HepG2 (cell line): ENCODE results near the gene DTNB. TPM values are rescaled to one million over a fixed set of nuclear protein-coding genes. Genes with fewer than 3 reads are reported as not detected.

Experiments
- ATAC-seq: fragments of 200-7000 bp; cut with Tn5 transposase; 3 replicates; pipeline ENCODE4 v1.9.1; 2020; ENCODE audit warnings: mild to moderate bottlenecking, moderate library complexity
- BruUV-seq: library from RNA; stranded (reverse); fragments of 400-500 nt; replicated peaks from 2 replicates; lab custom pipeline; 2021; lab: Mats Ljungman, UMichigan
- CTCF ChIA-PET: fragments of 300-600 bp; formaldehyde crosslinking; extraction: SDS; loops from one replicate; lab custom pipeline; 2021; ENCODE audit warnings: low total read pairs, inconsistent platforms, low intra/inter-chr PET ratio; lab: Yijun Ruan, JAX
- POLR2A ChIA-PET: fragments of 350-600 bp; sonication (Branson Sonifier 250); formaldehyde crosslinking; loops from one replicate; lab custom pipeline; 2020; ENCODE audit warnings: antibody characterized with exemption, inconsistent platforms; lab: Yijun Ruan, JAX
- DNase-seq: peaks from one replicate; pipeline ENCODE4 v3.0.0-alpha.2; 2015; ENCODE audit warnings: low spot score
- FAIRE-seq: peaks from 3 replicates; lab custom pipeline; 2011; peaks lifted over from hg19 to GRCh38; lab: Jason Lieb, UNC
- H2AFZ ChIP-seq: one replicate; pipeline ENCODE4 v1.6.1; 2011; ENCODE audit warnings: low read length, inconsistent platforms
- H3K27ac ChIP-seq: fragments of 300-600 bp; 3 replicates; pipeline ENCODE4 v1.8.0; 2011; ENCODE audit warnings: mixed run types, mild to moderate bottlenecking, mixed read lengths, low read length, inconsistent platforms; ENCODE audit not compliant: insufficient read depth; ENCODE audit errors: extremely low read length
- H3K27me3 ChIP-seq, 2 experiments: fragments of 200-600 bp in 1 of 2; 2 replicates in 1 of 2; 3 replicates in 1 of 2; pipeline versions ENCODE4 v1.6.0 to v1.8.0; 2011; ENCODE audit warnings: low read length in 2 of 2, mild to moderate bottlenecking in 2 of 2, moderate library complexity in 2 of 2, inconsistent platforms in 1 of 2; ENCODE audit not compliant: insufficient read depth in 2 of 2, control insufficient read depth in 1 of 2
- H3K36me3 ChIP-seq, 2 experiments: fragments of 200-600 bp in 1 of 2; replicated peaks in 1 of 2; 2 replicates in 1 of 2; 3 replicates in 1 of 2; pipeline versions ENCODE4 v1.5.1 to v1.8.0; 2011; ENCODE audit warnings: low read length in 2 of 2, inconsistent platforms in 1 of 2; ENCODE audit not compliant: insufficient read depth in 2 of 2, control insufficient read depth in 1 of 2
- H3K4me1 ChIP-seq: 2 replicates; pipeline ENCODE4 v1.5.1; 2012; ENCODE audit warnings: low read length, inconsistent platforms; ENCODE audit not compliant: insufficient read depth
- H3K4me2 ChIP-seq: 2 replicates; pipeline ENCODE4 v1.6.0; 2011; ENCODE audit warnings: low read depth, low read length, inconsistent platforms
- H3K4me3 ChIP-seq, 3 experiments: fragments of 200-600 bp in 1 of 3; sonication (generic), shearing (Covaris generic) in 1 of 3; replicated peaks in 1 of 3; 2 replicates each; pipeline ENCODE4 v1.5.1; 2011 to 2016; ENCODE audit warnings: low read length in 3 of 3, inconsistent platforms in 2 of 3, low read depth in 2 of 3, mild to moderate bottlenecking in 2 of 3, control low read depth in 1 of 3, mixed read lengths in 1 of 3; ENCODE audit not compliant: insufficient read depth in 1 of 3
- H3K79me2 ChIP-seq: one replicate; pipeline ENCODE4 v1.6.1; 2011; ENCODE audit warnings: low read length, inconsistent platforms; ENCODE audit not compliant: insufficient read depth
- H3K9ac ChIP-seq: 2 replicates; pipeline ENCODE4 v1.6.0; 2011; ENCODE audit warnings: mild to moderate bottlenecking, low read depth, low read length, inconsistent platforms; ENCODE audit not compliant: insufficient read depth
- H3K9me3 ChIP-seq: 2 replicates; pipeline ENCODE4 v1.5.1; 2012; ENCODE audit warnings: mild to moderate bottlenecking, low read length
- H4K20me1 ChIP-seq: 2 replicates; pipeline ENCODE4 v1.6.0; 2011; ENCODE audit warnings: inconsistent platforms, mild to moderate bottlenecking, low read length, moderate library complexity; ENCODE audit not compliant: insufficient read depth
- AGO1 ChIP-seq: fragments of 200-400 bp; formaldehyde crosslinking; IDR thresholded peaks from 2 replicates; pipeline ENCODE4 v1.6.1; 2017; ENCODE audit warnings: mild to moderate bottlenecking, low read depth, low read length, moderate library complexity; ENCODE audit not compliant: poor library complexity, severe bottlenecking
- EHMT2 ChIP-seq: fragments of 200-600 bp; sonication (generic); IDR thresholded peaks from 2 replicates; pipeline ENCODE4 v1.7.0; 2017; ENCODE audit warnings: antibody characterized with exemption, low read depth, low read length, borderline replicate concordance
- ELF1 ChIP-seq: sonication (generic); formaldehyde crosslinking; IDR thresholded peaks from 2 replicates; pipeline ENCODE4 v1.4.0; 2020; ENCODE audit warnings: missing genetic modification reagents
- FOSL2 ChIP-seq: sonication (generic); formaldehyde crosslinking; IDR thresholded peaks from 2 replicates; pipeline ENCODE4 v1.4.0; 2020; ENCODE audit warnings: missing genetic modification reagents
- ZEB1 ChIP-seq: IDR thresholded peaks from 2 replicates; pipeline ENCODE4 v1.6.1; 2012; ENCODE audit warnings: mild to moderate bottlenecking, low read depth, inconsistent platforms; ENCODE audit not compliant: insufficient replicate concordance
- ZFX ChIP-seq: sonication (generic); formaldehyde crosslinking; IDR thresholded peaks from 2 replicates; pipeline ENCODE4 v1.4.0; 2020; ENCODE audit warnings: mild to moderate bottlenecking, low read depth, missing genetic modification reagents, moderate library complexity
- ZNF432 ChIP-seq: sonication (generic); formaldehyde crosslinking; IDR thresholded peaks from 2 replicates; pipeline ENCODE4 v1.5.0; 2020; ENCODE audit warnings: missing genetic modification reagents, mild to moderate bottlenecking, borderline replicate concordance
- ZNF660 ChIP-seq: sonication (generic); formaldehyde crosslinking; IDR thresholded peaks from 2 replicates; pipeline ENCODE4 v1.5.1; 2020; ENCODE audit warnings: mild to moderate bottlenecking, low read depth, missing genetic modification reagents, borderline replicate concordance
- ZSCAN12 ChIP-seq: sonication (generic); formaldehyde crosslinking; IDR thresholded peaks from 2 replicates; pipeline ENCODE4 v1.9.0; 2021; ENCODE audit warnings: mild to moderate bottlenecking, missing genetic modification reagents
- WGBS: methylation state at CpG from one replicate; pipeline ENCODE4 v1.1.6; 2017; ENCODE audit warnings: low lambda C conversion rate; 5-methylcytosine and 5-hydroxymethylcytosine counted together
- in situ Hi-C: cut with HindIII; loops from 2 replicates; pipeline ENCODE4 v1.10.0; 2017; ENCODE audit warnings: low pct_unique_long_range_greater_than_20kb; ENCODE audit not compliant: extremely low pct_ligation_motif_present
- intact Hi-C: fragments of 100-400 bp; cut with micrococcal nuclease; formaldehyde crosslinking; loops from one replicate; pipeline ENCODE4 v1.10.0; 2022; ENCODE audit not compliant: unreplicated experiment
- polyA plus RNA-seq, 8 experiments: library from polyadenylated mRNA; depleted of rRNA in 3 of 8; stranded (reverse) in 7 of 8; unstranded in 1 of 8; fragments of >200 nt; fragmentation: Illumina TruSeq in 4 of 8; extraction: Trizol in 4 of 8; gene quantifications; 2 replicates each; pipeline versions ENCODE4 v1.2.1 to v1.2.3, GENCODE V29; 2011 to 2016; ENCODE audit warnings: low read depth in 4 of 8, missing spikeins in 1 of 8, mixed read lengths in 1 of 8; ENCODE audit not compliant: insufficient read depth in 1 of 8
- total RNA-seq, 5 experiments: library from RNA; depleted of rRNA; stranded (reverse); fragments of >200 nt; fragmentation: Illumina TruSeq; extraction: Trizol; gene quantifications; 2 replicates each; pipeline ENCODE4 v1.2.3, GENCODE V29; 2016; ENCODE audit warnings: low read depth in 1 of 5
- TF ChIP-seq, protein P1 (sequence below): sonication (generic); formaldehyde crosslinking; IDR thresholded peaks from 2 replicates; pipeline ENCODE4 v1.4.0; 2020; ENCODE audit warnings: mild to moderate bottlenecking, missing genetic modification reagents, borderline replicate concordance
- TF ChIP-seq, protein P2 (sequence below): sonication (generic); formaldehyde crosslinking; IDR thresholded peaks from 2 replicates; pipeline ENCODE4 v1.5.0; 2020; ENCODE audit warnings: mild to moderate bottlenecking, missing genetic modification reagents
- TF ChIP-seq, protein P3 (sequence below): sonication (generic); formaldehyde crosslinking; IDR thresholded peaks from 2 replicates; pipeline ENCODE4 v1.4.0; 2020; ENCODE audit warnings: missing genetic modification reagents, borderline replicate concordance

The DTNB gene
- total and polyA plus RNA-seq, 2 of the 13 experiments (the other 11 are each of a cell fraction or from before 2014, with no cell fraction given) = 14.4 to 23.9 TPM

DNA sequence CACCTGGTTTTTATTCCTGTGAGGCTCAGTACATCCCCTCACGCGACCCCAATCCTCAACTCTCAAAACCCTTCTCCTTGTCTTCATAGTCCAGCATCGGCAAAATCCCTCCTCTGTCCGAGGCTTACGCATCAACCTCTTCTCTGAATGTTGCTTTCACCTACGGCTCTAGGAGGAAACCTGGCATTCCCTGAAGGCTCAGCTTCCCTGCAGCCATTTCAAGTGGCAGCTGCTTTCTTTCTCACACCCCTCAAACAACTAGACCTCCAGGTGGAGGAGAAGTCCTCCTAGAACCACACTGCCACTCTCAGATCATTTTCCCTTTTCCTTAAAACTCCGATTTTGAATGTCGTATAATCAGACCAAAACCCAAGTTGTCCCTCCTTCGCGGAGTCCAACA, 114.2 kb downstream of the DTNB start:
- Histone ChIP-seq H4K20me1 (no peaks in the 10 kb centered on the region), H3K9me3 (no peaks in the 10 kb centered on the region)
- POLR2A ChIA-PET = no interaction called here
- no peak for TF ChIP-seq EHMT2
- TF ChIP-seq ZNF432 (CRISPR knock-in tag) = no peak
- no peak for TF ChIP-seq ZFX (CRISPR knock-in tag)
- TF ChIP-seq AGO1 = no peak
- TF ChIP-seq ELF1 (CRISPR knock-in tag) = no peak
- TF ChIP-seq, protein P1, sequence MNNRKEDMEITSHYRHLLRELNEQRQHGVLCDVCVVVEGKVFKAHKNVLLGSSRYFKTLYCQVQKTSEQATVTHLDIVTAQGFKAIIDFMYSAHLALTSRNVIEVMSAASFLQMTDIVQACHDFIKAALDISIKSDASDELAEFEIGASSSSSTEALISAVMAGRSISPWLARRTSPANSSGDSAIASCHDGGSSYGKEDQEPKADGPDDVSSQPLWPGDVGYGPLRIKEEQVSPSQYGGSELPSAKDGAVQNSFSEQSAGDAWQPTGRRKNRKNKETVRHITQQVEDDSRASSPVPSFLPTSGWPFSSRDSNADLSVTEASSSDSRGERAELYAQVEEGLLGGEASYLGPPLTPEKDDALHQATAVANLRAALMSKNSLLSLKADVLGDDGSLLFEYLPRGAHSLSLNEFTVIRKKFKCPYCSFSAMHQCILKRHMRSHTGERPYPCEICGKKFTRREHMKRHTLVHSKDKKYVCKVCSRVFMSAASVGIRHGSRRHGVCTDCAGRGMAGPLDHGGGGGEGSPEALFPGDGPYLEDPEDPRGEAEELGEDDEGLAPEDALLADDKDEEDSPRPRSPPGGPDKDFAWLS (CRISPR knock-in tag) = no peak
- no peak for TF ChIP-seq ZSCAN12 (CRISPR knock-in tag)
- TF ChIP-seq ZNF660 (CRISPR knock-in tag) = no peak
- no peak for TF ChIP-seq FOSL2 (CRISPR knock-in tag)
- TF ChIP-seq ZEB1 = no peak
- TF ChIP-seq, protein P2, sequence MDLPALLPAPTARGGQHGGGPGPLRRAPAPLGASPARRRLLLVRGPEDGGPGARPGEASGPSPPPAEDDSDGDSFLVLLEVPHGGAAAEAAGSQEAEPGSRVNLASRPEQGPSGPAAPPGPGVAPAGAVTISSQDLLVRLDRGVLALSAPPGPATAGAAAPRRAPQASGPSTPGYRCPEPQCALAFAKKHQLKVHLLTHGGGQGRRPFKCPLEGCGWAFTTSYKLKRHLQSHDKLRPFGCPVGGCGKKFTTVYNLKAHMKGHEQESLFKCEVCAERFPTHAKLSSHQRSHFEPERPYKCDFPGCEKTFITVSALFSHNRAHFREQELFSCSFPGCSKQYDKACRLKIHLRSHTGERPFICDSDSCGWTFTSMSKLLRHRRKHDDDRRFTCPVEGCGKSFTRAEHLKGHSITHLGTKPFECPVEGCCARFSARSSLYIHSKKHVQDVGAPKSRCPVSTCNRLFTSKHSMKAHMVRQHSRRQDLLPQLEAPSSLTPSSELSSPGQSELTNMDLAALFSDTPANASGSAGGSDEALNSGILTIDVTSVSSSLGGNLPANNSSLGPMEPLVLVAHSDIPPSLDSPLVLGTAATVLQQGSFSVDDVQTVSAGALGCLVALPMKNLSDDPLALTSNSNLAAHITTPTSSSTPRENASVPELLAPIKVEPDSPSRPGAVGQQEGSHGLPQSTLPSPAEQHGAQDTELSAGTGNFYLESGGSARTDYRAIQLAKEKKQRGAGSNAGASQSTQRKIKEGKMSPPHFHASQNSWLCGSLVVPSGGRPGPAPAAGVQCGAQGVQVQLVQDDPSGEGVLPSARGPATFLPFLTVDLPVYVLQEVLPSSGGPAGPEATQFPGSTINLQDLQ (CRISPR knock-in tag) = no peak
- TF ChIP-seq, protein P3, sequence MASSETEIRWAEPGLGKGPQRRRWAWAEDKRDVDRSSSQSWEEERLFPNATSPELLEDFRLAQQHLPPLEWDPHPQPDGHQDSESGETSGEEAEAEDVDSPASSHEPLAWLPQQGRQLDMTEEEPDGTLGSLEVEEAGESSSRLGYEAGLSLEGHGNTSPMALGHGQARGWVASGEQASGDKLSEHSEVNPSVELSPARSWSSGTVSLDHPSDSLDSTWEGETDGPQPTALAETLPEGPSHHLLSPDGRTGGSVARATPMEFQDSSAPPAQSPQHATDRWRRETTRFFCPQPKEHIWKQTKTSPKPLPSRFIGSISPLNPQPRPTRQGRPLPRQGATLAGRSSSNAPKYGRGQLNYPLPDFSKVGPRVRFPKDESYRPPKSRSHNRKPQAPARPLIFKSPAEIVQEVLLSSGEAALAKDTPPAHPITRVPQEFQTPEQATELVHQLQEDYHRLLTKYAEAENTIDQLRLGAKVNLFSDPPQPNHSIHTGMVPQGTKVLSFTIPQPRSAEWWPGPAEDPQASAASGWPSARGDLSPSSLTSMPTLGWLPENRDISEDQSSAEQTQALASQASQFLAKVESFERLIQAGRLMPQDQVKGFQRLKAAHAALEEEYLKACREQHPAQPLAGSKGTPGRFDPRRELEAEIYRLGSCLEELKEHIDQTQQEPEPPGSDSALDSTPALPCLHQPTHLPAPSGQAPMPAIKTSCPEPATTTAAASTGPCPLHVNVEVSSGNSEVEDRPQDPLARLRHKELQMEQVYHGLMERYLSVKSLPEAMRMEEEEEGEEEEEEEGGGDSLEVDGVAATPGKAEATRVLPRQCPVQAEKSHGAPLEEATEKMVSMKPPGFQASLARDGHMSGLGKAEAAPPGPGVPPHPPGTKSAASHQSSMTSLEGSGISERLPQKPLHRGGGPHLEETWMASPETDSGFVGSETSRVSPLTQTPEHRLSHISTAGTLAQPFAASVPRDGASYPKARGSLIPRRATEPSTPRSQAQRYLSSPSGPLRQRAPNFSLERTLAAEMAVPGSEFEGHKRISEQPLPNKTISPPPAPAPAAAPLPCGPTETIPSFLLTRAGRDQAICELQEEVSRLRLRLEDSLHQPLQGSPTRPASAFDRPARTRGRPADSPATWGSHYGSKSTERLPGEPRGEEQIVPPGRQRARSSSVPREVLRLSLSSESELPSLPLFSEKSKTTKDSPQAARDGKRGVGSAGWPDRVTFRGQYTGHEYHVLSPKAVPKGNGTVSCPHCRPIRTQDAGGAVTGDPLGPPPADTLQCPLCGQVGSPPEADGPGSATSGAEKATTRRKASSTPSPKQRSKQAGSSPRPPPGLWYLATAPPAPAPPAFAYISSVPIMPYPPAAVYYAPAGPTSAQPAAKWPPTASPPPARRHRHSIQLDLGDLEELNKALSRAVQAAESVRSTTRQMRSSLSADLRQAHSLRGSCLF (CRISPR knock-in tag) = no peak
- TF ChIP-seq, all 625 proteins: peak for 0
- FAIRE-seq (no peak), ATAC-seq (no peak), DNase-seq (no peak)
- no peaks in the 10 kb centered on the region for H3K79me2 ChIP-seq
- in situ Hi-C loops = no loop called here
- BruUV-seq = no TSS peak
- H3K4me3 ChIP-seq = no peak overlapping the region
- no peaks in the 10 kb centered on the region for H3K36me3 ChIP-seq
- WGBS = 97% methylated on average over 10 of the region's 10 CpGs
- intact Hi-C loops = no loop called here
- H3K4me1 ChIP-seq = peaks cover 3% of the 10 kb centered on the region
- no peak overlapping the region for H3K27ac ChIP-seq
- H3K4me2 ChIP-seq = no peak overlapping the region
- H2AFZ ChIP-seq = no peak overlapping the region
- H3K27me3 ChIP-seq = no peaks in the 10 kb centered on the region
- no peak overlapping the region for H3K9ac ChIP-seq
- CTCF ChIA-PET = no interaction called here
